ENCODE results near the gene NME8. TPM values are rescaled to one million over a fixed set of nuclear protein-coding genes. Genes with fewer than 3 reads are reported as not detected.

NME8 gene
- total and polyA plus RNA-seq, 3 experiments from 2014 or later = not detected

DNA sequence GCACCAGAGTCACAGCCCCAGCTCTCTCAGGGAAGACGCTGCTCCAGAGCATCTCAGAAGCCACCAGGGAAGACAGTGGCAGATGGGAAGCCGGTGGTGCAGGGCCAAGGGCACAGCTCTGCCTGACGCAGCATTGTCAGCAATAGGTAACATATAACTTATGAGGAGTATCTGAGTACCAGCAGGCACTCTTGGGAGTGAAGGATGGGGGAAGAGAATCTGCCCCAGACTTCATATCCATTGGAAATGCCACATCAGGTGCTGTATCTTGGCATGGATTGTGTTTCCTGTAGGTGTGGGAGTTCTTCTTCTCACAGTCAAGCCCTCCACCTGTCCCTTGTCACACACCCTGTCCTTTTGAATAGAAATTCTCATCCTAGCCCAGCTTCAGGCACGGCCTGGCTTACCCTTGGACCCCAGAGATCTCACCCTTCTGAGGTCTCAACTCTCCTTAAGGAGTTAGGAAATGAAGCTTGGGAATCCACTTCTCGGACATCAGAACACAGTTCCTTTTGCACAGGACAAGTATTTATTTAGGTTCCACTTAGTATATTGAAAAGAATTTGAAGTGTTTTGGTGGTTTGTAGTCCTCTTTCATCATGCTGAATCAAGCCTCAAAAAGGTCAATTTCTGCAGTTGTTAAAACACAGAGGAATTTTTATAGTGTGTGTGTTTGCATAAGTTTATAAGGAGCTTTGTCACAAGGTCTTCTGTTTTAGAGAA, 82.0 kb downstream of the NME8 start:
- Mint-ChIP-seq H3K27me3 (peaks cover 1 to 12% of the 10 kb centered on the region in 2 donors), H3K27ac (peak overlapping the region in 1 of 8 donors; percentile 13)
- DNase-seq = no peak

DNA sequence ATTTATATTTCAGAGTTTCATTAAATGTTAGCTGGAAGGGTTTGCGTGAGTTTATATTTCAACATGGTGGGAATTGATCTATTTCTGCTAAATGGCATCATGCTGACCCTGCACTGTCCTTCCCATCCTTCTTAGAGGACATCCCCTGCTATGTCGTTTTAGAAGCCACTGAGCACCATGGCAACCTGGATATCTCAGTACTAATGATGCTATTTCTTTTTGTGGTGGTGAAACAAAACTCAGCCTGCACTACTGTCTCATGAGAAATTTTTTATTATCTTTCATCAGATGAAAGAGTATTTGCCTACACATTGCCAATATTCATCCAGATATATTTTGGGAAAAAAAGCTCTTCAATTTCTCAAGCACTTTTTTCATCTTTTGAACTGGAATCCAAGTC, 84.1 kb downstream of the NME8 start:
- H3K36me3 ChIP-seq (ENCODE audit: insufficient read depth, low read length) = no peaks in the 10 kb centered on the region
- peaks cover 1 to 15% of the 10 kb centered on the region in 2 donors for H3K27me3 Mint-ChIP-seq
- H3K9me3 ChIP-seq (ENCODE audit: low read length) = no peaks in the 10 kb centered on the region
- ChIA-PET POLR2A (no interaction called here), CTCF (no interaction called here)
- H3K4me1 ChIP-seq (ENCODE audit: insufficient read depth, low read length) = no peaks in the 10 kb centered on the region
- no peak overlapping the region for H3K4me3 Mint-ChIP-seq
- H3K27ac Mint-ChIP-seq = no peak overlapping the region
- H3K36me3 Mint-ChIP-seq = peaks cover 0 to 1% (median 0%) of the 10 kb centered on the region in 3 donors
- DNase-seq = no peak
- H3K4me3 ChIP-seq (ENCODE audit: low read length) = no peak overlapping the region
- no peaks in the 10 kb centered on the region for H3K27me3 ChIP-seq (ENCODE audit: insufficient read depth, low read length, poor library complexity, severe bottlenecking)
- no peak overlapping the region for H3K27ac ChIP-seq (ENCODE audit: low read depth, low read length)
- H3K4me1 Mint-ChIP-seq = no peaks in the 10 kb centered on the region
- H3K9me3 Mint-ChIP-seq = peaks cover 0 to 13% (median 4%) of the 10 kb centered on the region in 5 donors

More for the DNA sequence above, 82.0 kb downstream of the NME8 start:
- Histone ChIP-seq H3K36me3 (ENCODE audit: insufficient read depth, low read length) (no peaks in the 10 kb centered on the region), H3K27me3 (ENCODE audit: insufficient read depth, low read length, poor library complexity, severe bottlenecking) (no peaks in the 10 kb centered on the region), H3K4me3 (ENCODE audit: low read length) (no peak overlapping the region), H3K9me3 (ENCODE audit: low read length) (no peaks in the 10 kb centered on the region), H3K4me1 (ENCODE audit: insufficient read depth, low read length) (no peaks in the 10 kb centered on the region), H3K27ac (ENCODE audit: low read depth, low read length) (no peak overlapping the region)
- Mint-ChIP-seq H3K36me3 (no peaks in the 10 kb centered on the region), H3K4me3 (no peak overlapping the region), H3K9me3 (peaks cover 0 to 9% (median 0%) of the 10 kb centered on the region in 5 donors), H3K4me1 (no peaks in the 10 kb centered on the region)
- ChIA-PET CTCF (no interaction called here), POLR2A (no interaction called here)

DNA sequence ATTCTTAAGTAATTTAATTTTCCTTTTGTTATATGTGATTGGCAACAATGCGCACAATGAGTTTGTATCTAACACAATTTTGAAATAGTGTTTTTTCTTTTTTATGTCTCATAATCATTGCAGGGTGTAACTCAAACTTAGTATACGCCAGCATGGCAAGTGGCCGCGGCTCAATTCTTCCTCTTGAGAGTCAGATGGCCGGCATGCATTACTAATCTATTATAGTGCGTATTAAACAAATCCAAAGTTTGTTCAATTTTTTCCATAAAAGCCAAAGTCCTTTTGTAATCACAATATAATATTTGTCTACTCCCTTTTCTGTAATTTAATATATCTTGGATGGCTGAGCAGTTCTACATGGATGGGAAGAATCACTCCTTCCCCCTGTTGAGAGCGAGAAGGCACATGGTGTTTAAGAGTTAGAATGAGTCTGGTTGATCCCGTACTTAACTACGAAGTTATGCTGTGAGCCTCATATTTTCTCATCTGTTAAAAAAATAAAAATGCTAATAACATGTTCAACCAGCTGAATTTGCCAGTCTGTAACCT, 84.7 kb downstream of the NME8 start:
- Mint-ChIP-seq H3K27me3 (peaks cover 1 to 15% of the 10 kb centered on the region in 2 donors), H3K4me3 (no peak overlapping the region), H3K27ac (no peak overlapping the region), H3K36me3 (peaks cover 0 to 1% (median 0%) of the 10 kb centered on the region in 3 donors), H3K9me3 (peaks cover 0 to 13% (median 4%) of the 10 kb centered on the region in 5 donors), H3K4me1 (no peaks in the 10 kb centered on the region)
- ChIA-PET CTCF (no interaction called here), POLR2A (no interaction called here)
- no peaks in the 10 kb centered on the region for H3K4me1 ChIP-seq (ENCODE audit: insufficient read depth, low read length)
- no peak for DNase-seq
- H3K36me3 ChIP-seq (ENCODE audit: insufficient read depth, low read length) = no peaks in the 10 kb centered on the region
- no peaks in the 10 kb centered on the region for H3K27me3 ChIP-seq (ENCODE audit: insufficient read depth, low read length, poor library complexity, severe bottlenecking)
- H3K27ac ChIP-seq (ENCODE audit: low read depth, low read length) = no peak overlapping the region
- no peaks in the 10 kb centered on the region for H3K9me3 ChIP-seq (ENCODE audit: low read length)
- no peak overlapping the region for H3K4me3 ChIP-seq (ENCODE audit: low read length)

DNA sequence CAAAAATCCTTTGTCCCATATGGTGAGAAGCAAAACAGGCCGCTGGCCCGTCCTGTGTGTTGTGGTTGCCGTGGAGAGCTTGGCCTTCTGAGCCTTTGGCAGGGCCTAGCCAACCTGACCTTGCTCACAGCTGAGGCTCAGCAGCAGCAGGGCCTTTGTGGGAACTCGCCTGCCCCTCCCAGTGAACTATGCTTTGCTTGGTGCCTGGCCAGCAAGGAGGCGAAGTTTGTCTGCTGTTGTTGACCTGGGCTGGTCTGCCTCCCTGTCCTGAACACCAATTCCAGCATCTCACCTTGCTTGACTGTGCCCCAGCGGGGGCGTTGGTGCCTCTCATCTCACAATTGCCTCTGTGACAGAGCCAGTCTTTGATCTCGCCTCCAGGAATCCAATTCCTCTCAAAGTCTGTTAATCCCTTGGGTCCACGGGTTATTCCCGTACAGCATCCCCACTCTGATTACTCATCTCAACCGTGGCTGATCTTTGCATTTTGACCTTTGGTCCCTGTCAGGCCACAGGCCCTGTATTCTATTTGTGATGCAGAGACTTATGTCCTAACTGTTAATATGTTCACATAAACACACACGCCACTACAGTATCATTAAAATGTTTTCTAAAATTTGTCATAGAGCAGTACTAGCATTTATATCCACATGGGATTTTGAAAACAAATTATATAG, 94.7 kb downstream of the NME8 start:
- Mint-ChIP-seq H3K36me3 (no peaks in the 10 kb centered on the region), H3K4me3 (no peak overlapping the region), H3K9me3 (peaks cover 0 to 5% (median 0%) of the 10 kb centered on the region in 5 donors), H3K27me3 (peaks cover 0 to 3% of the 10 kb centered on the region in 2 donors), H3K27ac (no peak overlapping the region), H3K4me1 (no peaks in the 10 kb centered on the region)
- Histone ChIP-seq H3K36me3 (ENCODE audit: insufficient read depth, low read length) (no peaks in the 10 kb centered on the region), H3K27me3 (ENCODE audit: insufficient read depth, low read length, poor library complexity, severe bottlenecking) (no peaks in the 10 kb centered on the region), H3K4me3 (ENCODE audit: low read length) (no peak overlapping the region), H3K4me1 (ENCODE audit: insufficient read depth, low read length) (no peaks in the 10 kb centered on the region), H3K9me3 (ENCODE audit: low read length) (no peaks in the 10 kb centered on the region), H3K27ac (ENCODE audit: low read depth, low read length) (no peak overlapping the region)
- ChIA-PET POLR2A (no interaction called here), CTCF (no interaction called here)
- no peak for DNase-seq

DNA sequence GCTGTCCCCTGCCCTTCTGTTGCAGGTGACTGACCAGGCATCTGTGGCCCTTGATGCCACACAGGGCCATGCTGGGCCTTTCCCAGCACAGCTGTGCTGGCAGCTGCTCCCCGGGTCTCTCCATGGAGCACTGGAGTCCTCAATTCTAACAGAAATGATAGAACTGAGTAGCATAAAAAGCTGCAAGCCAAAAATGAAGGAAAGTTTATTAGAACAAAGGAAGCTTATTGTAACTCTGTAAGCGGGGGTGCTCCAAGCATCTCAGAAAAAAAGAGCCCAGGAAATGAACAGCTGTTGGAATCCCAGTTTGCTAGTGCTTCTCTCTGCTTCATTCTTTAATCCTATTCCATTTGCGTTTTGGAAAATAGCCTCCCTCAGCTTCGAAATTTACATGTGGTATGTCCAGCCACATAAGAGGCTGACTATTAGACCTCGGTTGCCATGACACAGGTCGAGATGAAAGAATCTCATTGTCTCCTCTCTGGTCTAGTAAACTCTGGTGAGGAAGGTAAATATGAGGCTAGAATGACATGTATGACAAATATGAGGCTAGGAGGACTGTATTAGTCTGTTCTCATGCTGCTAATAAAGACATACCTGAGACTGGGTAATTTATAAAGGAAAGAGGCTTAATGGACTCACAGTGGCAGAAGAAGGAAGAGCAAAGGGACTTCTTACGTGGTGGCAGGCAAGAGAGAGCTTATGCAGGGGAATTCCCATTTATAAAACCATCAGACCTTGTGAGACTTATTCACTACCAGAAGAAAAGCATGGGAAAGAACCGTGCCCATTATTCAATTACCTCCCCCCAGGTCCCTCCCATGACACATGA, 95.7 kb downstream of the NME8 start:
- POLR2A ChIA-PET = no interaction called here

DNA sequence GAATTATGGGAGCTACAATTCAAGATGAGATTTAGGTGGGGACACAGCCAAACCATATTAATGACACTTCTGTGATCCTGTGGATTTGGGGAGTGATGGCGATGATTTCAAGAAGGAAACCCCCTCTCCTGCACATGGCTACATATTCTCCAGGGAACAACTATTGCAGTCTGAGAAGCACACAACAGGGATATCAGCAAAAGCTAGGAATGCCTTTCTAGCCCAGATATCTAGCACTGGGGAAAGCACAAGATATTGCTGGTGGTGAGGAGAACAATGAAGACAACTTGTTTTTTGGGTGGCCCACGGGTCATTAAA, 96.3 kb downstream of the NME8 start:
- H3K9me3 ChIP-seq (ENCODE audit: low read length) = no peaks in the 10 kb centered on the region
- no peaks in the 10 kb centered on the region for H3K4me1 Mint-ChIP-seq
- no peaks in the 10 kb centered on the region for H3K36me3 ChIP-seq (ENCODE audit: insufficient read depth, low read length)
- no peak overlapping the region for H3K4me3 Mint-ChIP-seq
- ChIA-PET CTCF (no interaction called here), POLR2A (no interaction called here)
- H3K27me3 ChIP-seq (ENCODE audit: insufficient read depth, low read length, poor library complexity, severe bottlenecking) = no peaks in the 10 kb centered on the region
- no peaks in the 10 kb centered on the region for H3K36me3 Mint-ChIP-seq
- no peak overlapping the region for H3K27ac Mint-ChIP-seq
- H3K4me1 ChIP-seq (ENCODE audit: insufficient read depth, low read length) = no peaks in the 10 kb centered on the region
- peaks cover 0 to 3% of the 10 kb centered on the region in 2 donors for H3K27me3 Mint-ChIP-seq
- H3K4me3 ChIP-seq (ENCODE audit: low read length) = no peak overlapping the region
- DNase-seq = no peak
- H3K27ac ChIP-seq (ENCODE audit: low read depth, low read length) = no peak overlapping the region
- peaks cover 0 to 5% (median 0%) of the 10 kb centered on the region in 5 donors for H3K9me3 Mint-ChIP-seq

More for the DNA sequence above, 95.7 kb downstream of the NME8 start:
- no peaks in the 10 kb centered on the region for H3K9me3 ChIP-seq (ENCODE audit: low read length)
- Mint-ChIP-seq H3K36me3 (no peaks in the 10 kb centered on the region), H3K4me3 (no peak overlapping the region), H3K27ac (no peak overlapping the region), H3K4me1 (no peaks in the 10 kb centered on the region), H3K9me3 (peaks cover 0 to 5% (median 0%) of the 10 kb centered on the region in 5 donors), H3K27me3 (peaks cover 0 to 3% of the 10 kb centered on the region in 2 donors)
- no peaks in the 10 kb centered on the region for H3K4me1 ChIP-seq (ENCODE audit: insufficient read depth, low read length)
- DNase-seq = no peak
- CTCF ChIA-PET = no interaction called here
- no peaks in the 10 kb centered on the region for H3K36me3 ChIP-seq (ENCODE audit: insufficient read depth, low read length)
- H3K27ac ChIP-seq (ENCODE audit: low read depth, low read length) = no peak overlapping the region
- no peaks in the 10 kb centered on the region for H3K27me3 ChIP-seq (ENCODE audit: insufficient read depth, low read length, poor library complexity, severe bottlenecking)
- H3K4me3 ChIP-seq (ENCODE audit: low read length) = no peak overlapping the region

DNA sequence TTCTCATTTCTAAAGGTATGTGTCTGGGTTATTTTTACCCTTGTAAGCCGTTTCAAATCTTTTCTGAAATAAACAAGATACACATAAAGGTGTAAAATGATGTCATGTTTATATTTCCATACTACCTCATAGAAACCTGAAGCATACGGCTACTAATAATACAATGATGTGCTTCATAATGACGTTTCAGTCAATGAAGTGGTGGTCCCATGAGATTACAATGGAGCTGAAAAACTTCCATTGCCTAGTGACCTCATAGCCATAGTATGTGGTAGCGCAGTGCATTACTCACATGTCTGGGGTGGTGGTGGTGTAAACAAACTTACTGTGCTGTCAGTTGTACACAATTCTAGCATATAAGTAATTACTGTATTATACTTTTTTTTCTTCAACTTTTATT, 96.9 kb downstream of the NME8 start:
- no peaks in the 10 kb centered on the region for H3K4me1 Mint-ChIP-seq
- DNase-seq = no peak
- no peak overlapping the region for H3K27ac Mint-ChIP-seq
- H3K27me3 Mint-ChIP-seq = no peaks in the 10 kb centered on the region
- Histone ChIP-seq H3K4me1 (ENCODE audit: insufficient read depth, low read length) (no peaks in the 10 kb centered on the region), H3K9me3 (ENCODE audit: low read length) (no peaks in the 10 kb centered on the region), H3K36me3 (ENCODE audit: insufficient read depth, low read length) (no peaks in the 10 kb centered on the region), H3K27ac (ENCODE audit: low read depth, low read length) (no peak overlapping the region), H3K4me3 (ENCODE audit: low read length) (no peak overlapping the region), H3K27me3 (ENCODE audit: insufficient read depth, low read length, poor library complexity, severe bottlenecking) (no peaks in the 10 kb centered on the region)
- CTCF ChIA-PET = no interaction called here
- H3K9me3 Mint-ChIP-seq = peaks cover 0 to 5% (median 0%) of the 10 kb centered on the region in 5 donors
- POLR2A ChIA-PET = no interaction called here
- H3K36me3 Mint-ChIP-seq = no peaks in the 10 kb centered on the region
- H3K4me3 Mint-ChIP-seq = no peak overlapping the region
